K562 (cell line): ENCODE data around the gene GPNMB. TPM values are rescaled to one million over a fixed set of nuclear protein-coding genes. Genes with fewer than 3 reads are reported as not detected.

Source experiments
- BRCA1 ChIP-seq, 2 experiments: fragments of 450-650 bp in 1 of 2; sonication (generic) in 1 of 2; formaldehyde crosslinking in 1 of 2; IDR thresholded peaks; 2 replicates each; pipeline versions ENCODE4 v1.5.0 to v1.6.1; 2017 to 2020; ENCODE audit warnings: mild to moderate bottlenecking in 1 of 2, missing genetic modification reagents in 1 of 2
- C11orf30 ChIP-seq: fragments of 450-650 bp; IDR thresholded peaks from 2 replicates; pipeline ENCODE4 v1.6.1; 2016; ENCODE audit warnings: low read depth, mild to moderate bottlenecking
- CSDE1 ChIP-seq, 2 experiments: fragments of 450-650 bp; IDR thresholded peaks; 2 replicates each; pipeline ENCODE4 v1.6.1; 2016; ENCODE audit warnings: mild to moderate bottlenecking in 1 of 2
- CXXC5 ChIP-seq: fragments of 250-450 bp; sonication (Bioruptor Pico); IDR thresholded peaks from 2 replicates; pipeline ENCODE4 v1.8.0; 2022; ENCODE audit warnings: inconsistent platforms, mild to moderate bottlenecking, moderate library complexity
- DIDO1 ChIP-seq: fragments of 450-650 bp; IDR thresholded peaks from 2 replicates; pipeline ENCODE4 v1.6.1; 2016; ENCODE audit warnings: low read depth, missing biosample characterization, missing genetic modification characterization
- ETV5 ChIP-seq: sonication (generic); formaldehyde crosslinking; IDR thresholded peaks from 2 replicates; pipeline ENCODE4 v1.4.0; 2020; ENCODE audit warnings: low read depth, mild to moderate bottlenecking, missing genetic modification reagents
- FOXM1 ChIP-seq, 2 experiments: fragments of 450-650 bp in 1 of 2; sonication (generic) in 1 of 2; formaldehyde crosslinking in 1 of 2; IDR thresholded peaks; 2 replicates each; pipeline versions ENCODE4 v1.6.1 to v1.9.0; 2017 to 2022; ENCODE audit warnings: low read depth in 2 of 2, mild to moderate bottlenecking in 2 of 2, missing genetic modification reagents in 1 of 2, moderate library complexity in 1 of 2
- HNRNPLL ChIP-seq: fragments of 200-400 bp; formaldehyde crosslinking; IDR thresholded peaks from 2 replicates; pipeline ENCODE4 v1.6.1; 2017; ENCODE audit warnings: low read length, low read depth, mild to moderate bottlenecking; ENCODE audit not compliant: poor library complexity, severe bottlenecking
- KAT7 ChIP-seq: sonication (generic); formaldehyde crosslinking; IDR thresholded peaks from 2 replicates; pipeline ENCODE4 v1.8.0; 2022; ENCODE audit warnings: missing genetic modification reagents, mild to moderate bottlenecking, borderline replicate concordance
- KDM5B ChIP-seq: fragments of 200-600 bp; sonication (generic); IDR thresholded peaks from 2 replicates; pipeline ENCODE4 v1.6.1; 2012; ENCODE audit warnings: low read depth, mild to moderate bottlenecking, moderate library complexity, low read length, control low read depth, inconsistent platforms; ENCODE audit not compliant: insufficient replicate concordance
- NBN ChIP-seq: fragments of 450-650 bp; IDR thresholded peaks from 2 replicates; pipeline ENCODE4 v1.6.1; 2016; ENCODE audit warnings: low read depth, mild to moderate bottlenecking
- PREB ChIP-seq: sonication (generic); formaldehyde crosslinking; IDR thresholded peaks from 2 replicates; pipeline ENCODE4 v1.8.1; 2023; ENCODE audit warnings: mild to moderate bottlenecking, missing genetic modification reagents
- RBM22 ChIP-seq: fragments of 200-400 bp; formaldehyde crosslinking; IDR thresholded peaks from 2 replicates; pipeline ENCODE4 v1.6.1; 2018; ENCODE audit warnings: low read length, low read depth; ENCODE audit not compliant: poor library complexity, severe bottlenecking
- SMARCC2 ChIP-seq: fragments of 450-650 bp; IDR thresholded peaks from 2 replicates; pipeline ENCODE4 v1.6.1; 2017; ENCODE audit warnings: antibody characterized with exemption, moderate library complexity, mild to moderate bottlenecking, low read depth
- TOE1 ChIP-seq, 2 experiments: fragments of 450-650 bp in 1 of 2; sonication (generic) in 1 of 2; formaldehyde crosslinking in 1 of 2; IDR thresholded peaks; 2 replicates each; pipeline versions ENCODE4 v1.7.1 to v1.8.0; 2016 to 2022; ENCODE audit warnings: borderline replicate concordance in 2 of 2, mild to moderate bottlenecking in 2 of 2, antibody characterized with exemption in 1 of 2, inconsistent platforms in 1 of 2, low read depth in 1 of 2, missing genetic modification reagents in 1 of 2, moderate library complexity in 1 of 2
- ZBTB17 ChIP-seq: fragments of 450-650 bp; formaldehyde crosslinking; IDR thresholded peaks from 2 replicates; pipeline ENCODE4 v1.4.0; 2020; ENCODE audit warnings: mild to moderate bottlenecking
- ZFPM2 ChIP-seq: fragments of 250-450 bp; sonication (Bioruptor Pico); IDR thresholded peaks from 2 replicates; pipeline ENCODE4 v1.5.1; 2022; ENCODE audit warnings: mild to moderate bottlenecking
- ZNF589 ChIP-seq: fragments of 200-800 bp; sonication (Bioruptor generic); IDR thresholded peaks from 2 replicates; pipeline ENCODE4 v1.6.1; 2016; ENCODE audit warnings: low read depth, missing genetic modification characterization, missing compliant biosample characterization
- ZZZ3 ChIP-seq: fragments of 450-650 bp; IDR thresholded peaks from 2 replicates; pipeline ENCODE4 v1.6.1; 2016; ENCODE audit warnings: antibody characterized with exemption, mild to moderate bottlenecking, moderate library complexity
- polyA plus RNA-seq, 8 experiments: library from polyadenylated mRNA; depleted of rRNA in 4 of 8; stranded (reverse) in 5 of 8; unstranded in 3 of 8; fragments of >200 nt; fragmentation: Nextera tagmentation in 2 of 8; fragmentation: Illumina TruSeq in 1 of 8; extraction: Ambion mirVana in 2 of 8; extraction: Trizol in 1 of 8; gene quantifications; 2 replicates each; pipeline versions ENCODE4 v1.2.1 to v1.2.3, GENCODE V29; 2011 to 2014; ENCODE audit warnings: inconsistent platforms in 1 of 8, missing spikeins in 1 of 8
- total RNA-seq, 7 experiments: library from RNA; depleted of rRNA in 6 of 7; stranded (reverse); fragments of >200 nt in 6 of 7; fragmentation: Illumina TruSeq in 2 of 7; extraction: Trizol in 2 of 7; gene quantifications; 2 replicates each; pipeline versions ENCODE4 v1.2.1 to v1.2.3, GENCODE V29; 2011 to 2021; ENCODE audit warnings: low replicate concordance in 1 of 7
- TF ChIP-seq, protein P1 (sequence below): fragments of 450-650 bp; formaldehyde crosslinking; IDR thresholded peaks from 2 replicates; pipeline ENCODE4 v1.4.0; 2020; ENCODE audit warnings: mild to moderate bottlenecking, moderate library complexity
- TF ChIP-seq, protein P2 (sequence below): IDR thresholded peaks from 2 replicates; pipeline ENCODE4 v1.6.1; 2011; ENCODE audit not compliant: insufficient read length; ENCODE audit errors: extremely low read depth
- TF ChIP-seq, protein P3 (sequence below), 2 experiments: fragments of 250-450 bp in 1 of 2; fragments of 450-650 bp in 1 of 2; sonication (Bioruptor Pico) in 1 of 2; IDR thresholded peaks; 2 replicates each; pipeline versions ENCODE4 v1.6.1 to v1.8.0; 2016 to 2021; ENCODE audit warnings: mild to moderate bottlenecking in 2 of 2, moderate library complexity in 2 of 2, missing compliant biosample characterization in 1 of 2, missing genetic modification characterization in 1 of 2

GPNMB gene
- total and polyA plus RNA-seq, 9 of the 15 experiments (the other 6 are each of a cell fraction or from before 2014, with no cell fraction given), result 0.15 to 0.72 (median 0.33) TPM

GRCh38 chr7:23298885-23299769, 52.6 kb downstream of the GPNMB start, which contains the start of gene MALSU1 (continued):
- TF ChIP-seq, protein P1, sequence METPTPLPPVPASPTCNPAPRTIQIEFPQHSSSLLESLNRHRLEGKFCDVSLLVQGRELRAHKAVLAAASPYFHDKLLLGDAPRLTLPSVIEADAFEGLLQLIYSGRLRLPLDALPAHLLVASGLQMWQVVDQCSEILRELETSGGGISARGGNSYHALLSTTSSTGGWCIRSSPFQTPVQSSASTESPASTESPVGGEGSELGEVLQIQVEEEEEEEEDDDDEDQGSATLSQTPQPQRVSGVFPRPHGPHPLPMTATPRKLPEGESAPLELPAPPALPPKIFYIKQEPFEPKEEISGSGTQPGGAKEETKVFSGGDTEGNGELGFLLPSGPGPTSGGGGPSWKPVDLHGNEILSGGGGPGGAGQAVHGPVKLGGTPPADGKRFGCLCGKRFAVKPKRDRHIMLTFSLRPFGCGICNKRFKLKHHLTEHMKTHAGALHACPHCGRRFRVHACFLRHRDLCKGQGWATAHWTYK, result peak; percentile 56; the same call in 1 of the 2 replicates
- no peak for TF ChIP-seq ZFPM2
- no peak for TF ChIP-seq FOXM1 (IDR thresholded peaks at IDR 0.05; ENCODE audit: low read depth)
- peak; percentile 82; the same call in 1 of the 2 replicates for TF ChIP-seq FOXM1 (CRISPR knock-in tag; IDR thresholded peaks at IDR 0.05; ENCODE audit: low read depth)
- TF ChIP-seq BRCA1 (IDR thresholded peaks at IDR 0.05), result no peak
- TF ChIP-seq BRCA1 (CRISPR knock-in tag; IDR thresholded peaks at IDR 0.05), result no peak
- peak; percentile 83 for TF ChIP-seq CXXC5
- TF ChIP-seq CSDE1 (IDR thresholded peaks at IDR 0.05), result peak in 1 of 2 experiments; percentile 57; a peak in 1 of 4 replicates
- no peak for TF ChIP-seq ZZZ3
- peak; percentile 90 for TF ChIP-seq KDM5B
- TF ChIP-seq, protein P2, sequence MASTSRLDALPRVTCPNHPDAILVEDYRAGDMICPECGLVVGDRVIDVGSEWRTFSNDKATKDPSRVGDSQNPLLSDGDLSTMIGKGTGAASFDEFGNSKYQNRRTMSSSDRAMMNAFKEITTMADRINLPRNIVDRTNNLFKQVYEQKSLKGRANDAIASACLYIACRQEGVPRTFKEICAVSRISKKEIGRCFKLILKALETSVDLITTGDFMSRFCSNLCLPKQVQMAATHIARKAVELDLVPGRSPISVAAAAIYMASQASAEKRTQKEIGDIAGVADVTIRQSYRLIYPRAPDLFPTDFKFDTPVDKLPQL, result no peak
- TF ChIP-seq SMARCC2, result no peak
- TF ChIP-seq ZNF589 (CRISPR knock-in tag), result no peak
- no peak for TF ChIP-seq ETV5 (CRISPR knock-in tag)
- TF ChIP-seq, protein P3, sequence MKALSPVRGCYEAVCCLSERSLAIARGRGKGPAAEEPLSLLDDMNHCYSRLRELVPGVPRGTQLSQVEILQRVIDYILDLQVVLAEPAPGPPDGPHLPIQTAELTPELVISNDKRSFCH (CRISPR knock-in tag; IDR thresholded peaks at IDR 0.05), result no peak
- TF ChIP-seq, protein P3 (tag; IDR thresholded peaks at IDR 0.05), result no peak; the same call in 1 of the 2 replicates
- TF ChIP-seq C11orf30, result peak; percentile 94
- peak; percentile 22; the same call in 1 of the 2 replicates for TF ChIP-seq ZBTB17 (CRISPR knock-in tag)
- peak; percentile 71 for TF ChIP-seq HNRNPLL
- TF ChIP-seq RBM22, result no peak
- peak; percentile 71 for TF ChIP-seq NBN
- no peak for TF ChIP-seq TOE1 (IDR thresholded peaks at IDR 0.05; ENCODE audit: borderline replicate concordance)
- no peak for TF ChIP-seq TOE1 (CRISPR knock-in tag; IDR thresholded peaks at IDR 0.05; ENCODE audit: borderline replicate concordance, low read depth)
- peak; percentile 73 for TF ChIP-seq DIDO1 (tag)
- TF ChIP-seq KAT7 (CRISPR knock-in tag), result peak; percentile 68; the same call in 1 of the 2 replicates
- TF ChIP-seq PREB (CRISPR knock-in tag), result no peak
